AG04450 (cell line): ENCODE measurements around the gene FANCD2. TPM values are rescaled to one million over a fixed set of nuclear protein-coding genes. Genes with fewer than 3 reads are reported as not detected.

Experiments
- CTCF ChIA-PET: fragments of 300-600, 350-600 bp; formaldehyde crosslinking; extraction: SDS; loops from one replicate; lab custom pipeline; 2022; ENCODE audit warnings: antibody characterized with exemption, inconsistent platforms; lab: Charles Lee
- POLR2A ChIA-PET: fragments of 350-600 bp; formaldehyde crosslinking; extraction: SDS; loops from one replicate; lab custom pipeline; 2021; ENCODE audit warnings: antibody characterized with exemption, inconsistent platforms; lab: Yijun Ruan, JAX
- DNase-seq: peaks from one replicate; pipeline ENCODE4 v3.0.0-alpha.2; 2011; ENCODE audit warnings: low read depth, low spot score
- H3K27ac ChIP-seq: one replicate; pipeline ENCODE4 v1.5.1; 2012; ENCODE audit warnings: low read depth, low read length, control low read depth
- H3K27me3 ChIP-seq: one replicate; pipeline ENCODE4 v1.6.0; 2012; ENCODE audit warnings: low read length; ENCODE audit not compliant: control insufficient read depth, insufficient read depth
- H3K4me3 ChIP-seq: 2 replicates; pipeline ENCODE4 v1.5.1; 2011; ENCODE audit warnings: mild to moderate bottlenecking, low read depth, low read length, control low read depth
- H3K9me3 ChIP-seq: 2 replicates; pipeline ENCODE4 v1.5.1; 2012; ENCODE audit warnings: low read length; ENCODE audit not compliant: control insufficient read depth, insufficient read depth
- CTCF ChIP-seq: IDR thresholded peaks from 2 replicates; pipeline ENCODE4 v1.5.1; 2011; ENCODE audit warnings: low read depth, low read length, control low read depth, inconsistent platforms
- polyA plus RNA-seq: library from polyadenylated mRNA; depleted of rRNA; stranded (reverse); fragments of >200 nt; gene quantifications from 2 replicates; pipeline ENCODE4 v1.2.3, GENCODE V29; 2011

Gene FANCD2
- polyA plus RNA-seq, 1 experiment, result 5.4 TPM

GRCh38 chr3:9986230-9986725 lies 40.0 kb upstream of the FANCD2 start:
- POLR2A ChIA-PET, result interaction anchor here (0.7 to 1.9 kb wide), 4 partner anchors 25 to 1473 kb away, joined by 3 to 11 read pairs (median 8); partner anchors contain the start of gene FANCD2

GRCh38 chr3:9994086-9994844 lies 32.0 kb upstream of the FANCD2 start:
- no peak overlapping the region for H3K4me3 ChIP-seq
- H3K27me3 ChIP-seq, result no peaks in the 10 kb centered on the region
- H3K9me3 ChIP-seq, result no peaks in the 10 kb centered on the region
- DNase-seq, result no peak
- ChIA-PET POLR2A (interaction anchor here (0.7 to 1.5 kb wide), 5 partner anchors 17 to 216 kb away, joined by 3 to 6 read pairs (median 5); no protein-coding TSS in a partner anchor), CTCF (interaction anchor here (1.0 kb wide), 1 partner anchor 12 kb away, joined by 3 read pairs; no protein-coding TSS in a partner anchor)
- no peak overlapping the region for H3K27ac ChIP-seq
- TF ChIP-seq CTCF, result no peak

More at GRCh38 chr3:9986230-9986725, 40.0 kb upstream of the FANCD2 start:
- no peak for TF ChIP-seq CTCF
- CTCF ChIA-PET, result interaction anchor here (1.2 kb wide), 1 partner anchor 40 kb away, joined by 4 read pairs; no protein-coding TSS in a partner anchor
- no peak for DNase-seq
- Histone ChIP-seq H3K4me3 (peak overlapping the region; percentile 97), H3K9me3 (no peaks in the 10 kb centered on the region), H3K27ac (peak overlapping the region; percentile 61), H3K27me3 (no peaks in the 10 kb centered on the region)

GRCh38 chr3:10000686-10001085 lies 25.6 kb upstream of the FANCD2 start:
- TF ChIP-seq CTCF, result no peak
- ChIA-PET CTCF (interaction anchor here (0.6 kb wide), 1 partner anchor 82 kb away, joined by 4 read pairs; no protein-coding TSS in a partner anchor), POLR2A (interaction anchor here (0.6 kb wide), 1 partner anchor 114 kb away, joined by 3 read pairs; no protein-coding TSS in a partner anchor)
- Histone ChIP-seq H3K27ac (no peak overlapping the region), H3K9me3 (no peaks in the 10 kb centered on the region), H3K27me3 (no peaks in the 10 kb centered on the region), H3K4me3 (no peak overlapping the region)
- DNase-seq, result no peak

GRCh38 chr3:10002951-10003350 lies 23.3 kb upstream of the FANCD2 start:
- POLR2A ChIA-PET, result no interaction called here

More at GRCh38 chr3:10002951-10003350, 23.3 kb upstream of the FANCD2 start:
- Histone ChIP-seq H3K27ac (no peak overlapping the region), H3K4me3 (no peak overlapping the region), H3K27me3 (no peaks in the 10 kb centered on the region), H3K9me3 (no peaks in the 10 kb centered on the region)
- CTCF ChIA-PET, result no interaction called here
- TF ChIP-seq CTCF, result no peak
- DNase-seq, result no peak
